Activated CD8-positive, alpha-beta T cell treated with anti-CD3 and anti-CD28 coated beads for 36 hours (primary cell): Measurements from ENCODE around the gene TFAP2E. TPM values are rescaled to one million over a fixed set of nuclear protein-coding genes. Genes with fewer than 3 reads are reported as not detected.

Source experiments
- ATAC-seq: fragments of 200-7000 bp; cut with Tn5 transposase; one replicate; pipeline ENCODE4 v1.10.0; 2021; ENCODE audit warnings: mild to moderate bottlenecking, moderate library complexity
- CTCF ChIA-PET: fragments of 350-600 bp; sonication (Branson Sonifier 250); formaldehyde crosslinking; loops from one replicate; lab custom pipeline; 2021; ENCODE audit warnings: antibody characterized with exemption; lab: Charles Lee
- POLR2A ChIA-PET: fragments of 350-600 bp; sonication (Branson Sonifier 250); formaldehyde crosslinking; loops from one replicate; lab custom pipeline; 2021; ENCODE audit warnings: antibody characterized with exemption; lab: Charles Lee
- DNase-seq: peaks from one replicate; pipeline ENCODE4 v3.0.0-alpha.2; 2020
- H3K27ac Mint-ChIP-seq: one replicate; pipeline ENCODE4 v1.8.0; 2021; ENCODE audit warnings: mild to moderate bottlenecking, mixed read lengths
- H3K27me3 Mint-ChIP-seq: one replicate; pipeline ENCODE4 v1.8.0; 2021; ENCODE audit warnings: mixed read lengths
- H3K36me3 Mint-ChIP-seq: one replicate; pipeline ENCODE4 v1.8.0; 2021; ENCODE audit warnings: low read depth, mixed read lengths
- H3K4me1 Mint-ChIP-seq: one replicate; pipeline ENCODE4 v1.8.0; 2021; ENCODE audit warnings: low read depth, mixed read lengths
- H3K4me3 Mint-ChIP-seq: one replicate; pipeline ENCODE4 v1.8.0; 2021; ENCODE audit warnings: mild to moderate bottlenecking, moderate library complexity, mixed read lengths
- H3K9me3 Mint-ChIP-seq: one replicate; pipeline ENCODE4 v1.8.0; 2021; ENCODE audit warnings: mixed read lengths
- intact Hi-C: fragments of 100-400 bp; cut with micrococcal nuclease; formaldehyde crosslinking; loops from one replicate; pipeline ENCODE4 v1.10.0; 2022
- total RNA-seq, 2 experiments: library from RNA; stranded (reverse); gene quantifications; one replicate each; pipeline ENCODE4 v1.2.3, GENCODE V29; 2021
- TF ChIP-seq, protein P1 (sequence below): fragments of 200-600 bp; IDR thresholded peaks from one replicate; pipeline ENCODE4 v1.8.0; 2022; ENCODE audit warnings: antibody characterized with exemption, mild to moderate bottlenecking

TFAP2E gene
- total RNA-seq, 2 experiments from 2014 or later, result 0.56 to 0.58 TPM

DNA sequence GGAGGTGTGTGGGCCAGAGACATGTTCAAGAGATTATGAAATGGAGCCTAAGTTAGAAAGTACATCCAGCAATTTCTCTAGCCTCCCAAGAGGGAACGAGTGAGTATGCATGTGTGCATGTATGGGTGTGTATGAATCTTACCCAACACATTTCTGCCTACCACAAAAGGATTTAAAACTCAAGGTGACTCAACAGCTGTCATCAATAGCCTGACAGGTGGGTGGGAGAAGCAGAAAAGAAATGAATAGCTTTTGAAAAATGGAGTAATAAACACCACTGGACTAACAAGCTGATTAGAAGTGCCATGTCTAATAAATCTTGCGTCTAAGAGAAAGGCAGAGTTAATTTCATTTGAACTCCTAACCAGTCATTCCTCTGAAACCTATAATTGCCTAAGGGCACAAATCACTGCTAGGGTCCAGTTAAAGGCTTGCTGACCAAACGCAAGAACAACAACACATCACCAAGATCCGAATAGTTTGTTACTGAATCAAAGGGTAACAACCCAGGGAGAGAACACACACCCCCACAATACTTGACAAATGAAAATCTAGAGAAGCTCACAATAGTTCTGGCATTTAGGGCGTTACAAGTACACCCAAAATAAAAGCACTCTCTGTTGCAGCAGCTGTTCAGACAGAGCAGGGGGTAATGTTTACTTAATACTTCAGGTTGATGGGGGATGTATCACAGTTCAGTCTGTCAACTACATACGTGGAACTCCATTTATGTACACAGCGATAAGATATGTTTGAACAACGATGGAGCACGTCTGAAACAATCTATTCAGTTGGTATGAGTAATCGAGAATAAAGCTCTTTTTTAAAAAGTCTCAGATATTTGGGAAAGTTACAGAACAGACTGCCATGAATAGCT, 17.3 kb upstream of the TFAP2E start:
- H3K27ac Mint-ChIP-seq, result peak overlapping the region; percentile 80
- H3K9me3 Mint-ChIP-seq, result no peaks in the 10 kb centered on the region
- H3K4me3 Mint-ChIP-seq, result peak overlapping the region; percentile 92
- DNase-seq, result no peak
- no peak for ATAC-seq
- H3K36me3 Mint-ChIP-seq, result peaks cover 17% of the 10 kb centered on the region
- intact Hi-C loops, result loop anchor here (10.0 kb wide), 1 partner anchor 361 kb away; the partner anchor contains the start of gene SFPQ
- ChIA-PET POLR2A (interaction anchor here (0.6 to 2.8 kb wide), 5 partner anchors 10 to 50 kb away, joined by 3 to 10 read pairs (median 4); no protein-coding TSS in a partner anchor), CTCF (interaction anchor here (0.8 to 9.7 kb wide), 8 partner anchors 9 to 160 kb away, joined by 3 to 105 read pairs (median 4); no protein-coding TSS in a partner anchor)
- H3K4me1 Mint-ChIP-seq, result peaks cover 40% of the 10 kb centered on the region
- H3K27me3 Mint-ChIP-seq, result no peaks in the 10 kb centered on the region
- TF ChIP-seq, protein P1, sequence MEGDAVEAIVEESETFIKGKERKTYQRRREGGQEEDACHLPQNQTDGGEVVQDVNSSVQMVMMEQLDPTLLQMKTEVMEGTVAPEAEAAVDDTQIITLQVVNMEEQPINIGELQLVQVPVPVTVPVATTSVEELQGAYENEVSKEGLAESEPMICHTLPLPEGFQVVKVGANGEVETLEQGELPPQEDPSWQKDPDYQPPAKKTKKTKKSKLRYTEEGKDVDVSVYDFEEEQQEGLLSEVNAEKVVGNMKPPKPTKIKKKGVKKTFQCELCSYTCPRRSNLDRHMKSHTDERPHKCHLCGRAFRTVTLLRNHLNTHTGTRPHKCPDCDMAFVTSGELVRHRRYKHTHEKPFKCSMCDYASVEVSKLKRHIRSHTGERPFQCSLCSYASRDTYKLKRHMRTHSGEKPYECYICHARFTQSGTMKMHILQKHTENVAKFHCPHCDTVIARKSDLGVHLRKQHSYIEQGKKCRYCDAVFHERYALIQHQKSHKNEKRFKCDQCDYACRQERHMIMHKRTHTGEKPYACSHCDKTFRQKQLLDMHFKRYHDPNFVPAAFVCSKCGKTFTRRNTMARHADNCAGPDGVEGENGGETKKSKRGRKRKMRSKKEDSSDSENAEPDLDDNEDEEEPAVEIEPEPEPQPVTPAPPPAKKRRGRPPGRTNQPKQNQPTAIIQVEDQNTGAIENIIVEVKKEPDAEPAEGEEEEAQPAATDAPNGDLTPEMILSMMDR, result no peak

DNA sequence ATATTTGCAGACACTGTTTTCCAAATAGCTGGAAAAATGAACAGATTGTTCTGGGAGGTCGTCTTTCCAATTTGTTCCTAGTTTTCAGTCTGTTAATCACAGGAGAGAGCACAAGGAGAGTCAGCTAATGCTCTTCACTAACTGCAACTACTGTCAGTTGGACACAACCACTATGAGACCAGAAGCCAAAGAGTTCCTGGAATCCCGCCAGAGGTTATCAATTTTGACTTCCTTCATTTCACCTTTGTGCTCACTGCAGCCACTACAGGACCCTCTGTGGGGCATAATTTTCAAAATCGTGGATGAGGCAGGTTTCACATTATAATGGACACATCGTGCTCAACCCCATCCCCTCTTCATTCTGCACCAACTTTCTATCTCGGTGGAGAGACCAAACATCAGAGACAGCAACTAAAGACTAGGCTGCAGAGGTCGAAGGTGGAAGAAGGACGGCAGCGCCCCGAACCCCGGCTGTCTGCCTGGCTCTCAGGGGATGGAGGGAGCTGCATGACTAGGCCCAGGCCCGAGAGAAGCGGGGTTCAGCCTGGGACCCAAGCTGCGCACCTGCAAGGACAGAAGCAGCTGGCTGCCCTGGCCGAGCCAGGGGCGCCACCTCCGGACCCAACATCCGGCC, 16.5 kb upstream of the TFAP2E start:
- ChIA-PET CTCF (interaction anchor here (0.8 to 9.7 kb wide), 8 partner anchors 8 to 159 kb away, joined by 3 to 105 read pairs (median 4); no protein-coding TSS in a partner anchor), POLR2A (interaction anchor here (0.8 to 2.8 kb wide), 10 partner anchors 14 to 364 kb away, joined by 3 to 10 read pairs (median 4); partner anchors contain the start of gene SFPQ)
- peaks cover 17% of the 10 kb centered on the region for H3K36me3 Mint-ChIP-seq
- H3K4me1 Mint-ChIP-seq, result peaks cover 46% of the 10 kb centered on the region
- intact Hi-C loops, result loop anchor here (10.0 kb wide), 1 partner anchor 362 kb away; the partner anchor contains the start of gene SFPQ
- no peaks in the 10 kb centered on the region for H3K27me3 Mint-ChIP-seq
- H3K4me3 Mint-ChIP-seq, result peak overlapping the region; percentile 92
- H3K9me3 Mint-ChIP-seq, result no peaks in the 10 kb centered on the region
- peak; percentile 38 for DNase-seq
- TF ChIP-seq, protein P1, result no peak
- ATAC-seq, result peak; percentile 1
- H3K27ac Mint-ChIP-seq, result peak overlapping the region; percentile 80

DNA sequence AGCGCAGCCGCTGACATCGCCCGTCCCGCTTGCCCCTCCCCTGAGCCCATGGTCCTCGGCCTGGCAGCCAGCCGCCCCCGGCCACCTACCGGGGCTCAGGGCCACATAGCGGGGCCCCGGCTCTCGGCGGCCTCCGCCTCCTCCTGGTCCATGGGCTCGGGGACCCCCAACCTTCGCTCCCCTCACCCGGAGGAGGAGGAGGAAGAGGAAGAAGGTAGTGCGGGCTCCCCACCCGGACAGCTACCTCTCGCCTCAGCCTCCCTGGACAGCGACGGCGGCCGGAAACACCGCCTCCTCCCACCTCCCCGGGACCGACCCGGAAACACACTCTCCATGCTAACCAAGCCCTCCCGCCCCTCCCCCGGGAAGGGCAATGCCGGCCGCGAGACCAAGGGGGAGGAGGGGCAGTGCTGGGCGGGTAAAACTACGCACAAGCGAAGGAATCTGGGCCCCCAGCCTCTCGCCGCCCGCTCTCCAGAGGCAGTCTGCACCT, 15.9 kb upstream of the TFAP2E start, which contains the start of gene KIAA0319L:
Gene KIAA0319L (minus strand): TSS at position 286 of the 493 bp plus-strand sequence. CDS start 2,912 bp downstream, outside the sequence.
- DNase-seq (no peak), ATAC-seq (peak; percentile 76)
- Mint-ChIP-seq H3K27me3 (no peaks in the 10 kb centered on the region), H3K4me1 (peaks cover 46% of the 10 kb centered on the region), H3K9me3 (no peaks in the 10 kb centered on the region), H3K4me3 (peak within 1 kb of the TSS; percentile 92), H3K36me3 (peaks cover 13% of the 10 kb centered on the region), H3K27ac (peak within 1 kb of the TSS; percentile 96)
- intact Hi-C loops, result loop anchor here (10.0 kb wide), 1 partner anchor 362 kb away; the partner anchor contains the start of gene SFPQ
- TF ChIP-seq, protein P1, result no peak
- CTCF ChIA-PET, result interaction anchor here (0.9 to 9.7 kb wide), 5 partner anchors 12 to 170 kb away, joined by 3 to 105 read pairs (median 4); no protein-coding TSS in a partner anchor
- POLR2A ChIA-PET, result interaction anchor here (0.7 to 2.8 kb wide), 13 partner anchors 11 to 364 kb away, joined by 3 to 10 read pairs (median 4); partner anchors contain the start of gene SFPQ

DNA sequence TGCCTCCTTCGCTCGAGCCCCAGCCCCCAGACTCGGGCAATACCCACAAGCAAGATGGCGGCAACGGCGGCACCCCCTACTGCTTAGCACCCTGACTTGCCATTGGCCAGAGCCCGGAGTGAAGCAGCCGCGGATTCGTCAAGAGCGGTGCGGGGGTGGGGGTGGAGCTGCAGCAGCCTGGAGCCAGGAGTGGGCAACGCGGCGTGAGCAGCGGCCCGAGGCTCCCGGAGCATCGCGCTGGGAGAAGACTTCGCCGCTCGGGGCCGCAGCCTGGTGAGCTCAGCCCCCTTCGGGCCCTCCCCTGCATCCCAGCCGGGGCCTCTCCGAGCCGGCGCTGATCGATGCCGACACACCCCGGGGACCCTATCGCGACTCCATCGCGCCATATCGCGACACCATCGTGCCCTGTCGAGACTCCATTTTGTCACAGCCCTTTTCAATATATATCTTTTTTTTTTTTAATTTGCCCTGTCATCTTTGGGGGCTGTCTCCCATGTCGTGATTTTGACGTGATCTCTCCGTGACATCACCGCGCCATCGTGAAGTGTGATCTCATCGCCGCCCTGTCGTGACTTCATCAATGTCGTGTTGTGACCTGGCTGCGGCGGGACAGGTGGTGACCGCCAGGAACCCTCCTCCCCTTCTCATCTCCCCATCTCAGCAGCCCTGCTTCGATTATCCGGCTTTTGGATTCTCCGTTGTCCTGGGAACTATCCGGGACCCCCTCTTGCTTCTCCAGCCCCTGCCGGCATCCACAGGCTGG, 15.3 kb upstream of the TFAP2E start, which contains the start of gene NCDN:
Gene NCDN (plus strand): TSS at position 189 of the 763 bp plus-strand sequence. CDS start 392 bp downstream, at position 581.
- DNase-seq (peak; percentile 99), ATAC-seq (peak; percentile 91)
- ChIA-PET POLR2A (interaction anchor here (0.7 to 2.8 kb wide), 13 partner anchors 11 to 365 kb away, joined by 3 to 10 read pairs (median 4); partner anchors contain the start of gene SFPQ), CTCF (interaction anchor here (0.9 to 4.9 kb wide), 8 partner anchors 11 to 169 kb away, joined by 3 to 44 read pairs (median 3); no protein-coding TSS in a partner anchor)
- Mint-ChIP-seq H3K9me3 (no peaks in the 10 kb centered on the region), H3K36me3 (peaks cover 7% of the 10 kb centered on the region), H3K4me3 (peak within 1 kb of the TSS; percentile 92), H3K4me1 (peaks cover 46% of the 10 kb centered on the region), H3K27me3 (no peaks in the 10 kb centered on the region), H3K27ac (peak within 1 kb of the TSS; percentile 96)
- TF ChIP-seq, protein P1, result no peak
- intact Hi-C loops, result loop anchor here (10.0 kb wide), 1 partner anchor 363 kb away; the partner anchor contains the start of gene SFPQ
